Measurements from ENCODE around the gene PRKAB2. TPM values are rescaled to one million over a fixed set of nuclear protein-coding genes. Genes with fewer than 3 reads are reported as not detected.
"Not testable (repeated sequence)": the region's sequence is repeated elsewhere in the genome, so short reads cannot be mapped to it uniquely, and the experiment has no call there.

PRKAB2 gene
- total RNA-seq, 1 experiment from 2014 or later, result 12.6 TPM

- CTCF ChIA-PET, result no interaction called here
- no peak for TF ChIP-seq CTCF (IDR thresholded peaks at IDR 0.05; ENCODE audit: unreplicated experiment)
- H3K27ac Mint-ChIP-seq (ENCODE audit: unreplicated experiment), result no peak overlapping the region
- no peaks in the 10 kb centered on the region for H3K9me3 Mint-ChIP-seq (ENCODE audit: low read depth, unreplicated experiment)
- H3K4me1 Mint-ChIP-seq (ENCODE audit: low read depth, unreplicated experiment), result no peaks in the 10 kb centered on the region
- no peaks in the 10 kb centered on the region for H3K27me3 Mint-ChIP-seq (ENCODE audit: unreplicated experiment)
- intact Hi-C loops (cut with micrococcal nuclease; ENCODE audit: unreplicated experiment), result no loop called here
- H3K36me3 Mint-ChIP-seq (ENCODE audit: insufficient read depth, unreplicated experiment), result no peaks in the 10 kb centered on the region
- DNase-seq, result no peak
- no TSS peak for BruUV-seq (replicated peaks)
- H3K4me3 Mint-ChIP-seq (ENCODE audit: low read depth, unreplicated experiment), result no peak overlapping the region
Observed at GRCh38 chr1:147151244-147151643, 21.0 kb downstream of the PRKAB2 start.

GRCh38 chr1:147142886-147143285, 29.4 kb downstream of the PRKAB2 start:
- H3K27ac Mint-ChIP-seq (ENCODE audit: unreplicated experiment), result no peak overlapping the region
- H3K4me1 Mint-ChIP-seq (ENCODE audit: low read depth, unreplicated experiment), result no peaks in the 10 kb centered on the region
- CTCF ChIA-PET, result no interaction called here
- intact Hi-C loops (cut with micrococcal nuclease; ENCODE audit: unreplicated experiment), result no loop called here
- TF ChIP-seq CTCF (IDR thresholded peaks at IDR 0.05; ENCODE audit: unreplicated experiment), result no peak
- no peak for DNase-seq
- no peak overlapping the region for H3K4me3 Mint-ChIP-seq (ENCODE audit: low read depth, unreplicated experiment)
- BruUV-seq (replicated peaks), result no TSS peak
- H3K27me3 Mint-ChIP-seq (ENCODE audit: unreplicated experiment), result peaks cover 30% of the 10 kb centered on the region
- no peaks in the 10 kb centered on the region for H3K9me3 Mint-ChIP-seq (ENCODE audit: low read depth, unreplicated experiment)
- H3K36me3 Mint-ChIP-seq (ENCODE audit: insufficient read depth, unreplicated experiment), result no peaks in the 10 kb centered on the region

- H3K36me3 Mint-ChIP-seq (ENCODE audit: insufficient read depth, unreplicated experiment); H3K4me3 Mint-ChIP-seq (ENCODE audit: low read depth, unreplicated experiment); CTCF ChIA-PET; H3K4me1 Mint-ChIP-seq (ENCODE audit: low read depth, unreplicated experiment); H3K27ac Mint-ChIP-seq (ENCODE audit: unreplicated experiment); H3K9me3 Mint-ChIP-seq (ENCODE audit: low read depth, unreplicated experiment); DNase-seq; BruUV-seq (replicated peaks): not testable (repeated sequence)
- peaks cover 23% of the 10 kb centered on the region for H3K27me3 Mint-ChIP-seq (ENCODE audit: unreplicated experiment)
- intact Hi-C loops (cut with micrococcal nuclease; ENCODE audit: unreplicated experiment), result loop anchor here (1.0 kb wide), 1 partner anchor 8 kb away; no protein-coding TSS in a partner anchor
Observed at GRCh38 chr1:147130721-147131120, 41.5 kb downstream of the PRKAB2 start.

- H3K4me1 Mint-ChIP-seq (ENCODE audit: low read depth, unreplicated experiment), result no peaks in the 10 kb centered on the region
- H3K4me3 Mint-ChIP-seq (ENCODE audit: low read depth, unreplicated experiment), result no peak overlapping the region
- no peaks in the 10 kb centered on the region for H3K9me3 Mint-ChIP-seq (ENCODE audit: low read depth, unreplicated experiment)
- CTCF ChIA-PET, result no interaction called here
- H3K27me3 Mint-ChIP-seq (ENCODE audit: unreplicated experiment), result peaks cover 23% of the 10 kb centered on the region
- DNase-seq, result no peak
- no peak overlapping the region for H3K27ac Mint-ChIP-seq (ENCODE audit: unreplicated experiment)
- no peaks in the 10 kb centered on the region for H3K36me3 Mint-ChIP-seq (ENCODE audit: insufficient read depth, unreplicated experiment)
- TF ChIP-seq CTCF (IDR thresholded peaks at IDR 0.05; ENCODE audit: unreplicated experiment), result no peak
- intact Hi-C loops (cut with micrococcal nuclease; ENCODE audit: unreplicated experiment), result no loop called here
- no TSS peak for BruUV-seq (replicated peaks)
Observed at GRCh38 chr1:147129116-147129873, 43.0 kb downstream of the PRKAB2 start.

- Mint-ChIP-seq H3K27ac (ENCODE audit: unreplicated experiment) (no peak overlapping the region), H3K27me3 (ENCODE audit: unreplicated experiment) (peaks cover 34% of the 10 kb centered on the region), H3K9me3 (ENCODE audit: low read depth, unreplicated experiment) (no peaks in the 10 kb centered on the region), H3K4me1 (ENCODE audit: low read depth, unreplicated experiment) (no peaks in the 10 kb centered on the region), H3K4me3 (ENCODE audit: low read depth, unreplicated experiment) (no peak overlapping the region), H3K36me3 (ENCODE audit: insufficient read depth, unreplicated experiment) (no peaks in the 10 kb centered on the region)
- CTCF ChIA-PET, result no interaction called here
- no peak for DNase-seq
- no TSS peak for BruUV-seq (replicated peaks)
- no peak for TF ChIP-seq CTCF (IDR thresholded peaks at IDR 0.05; ENCODE audit: unreplicated experiment)
- intact Hi-C loops (cut with micrococcal nuclease; ENCODE audit: unreplicated experiment), result no loop called here
Observed at GRCh38 chr1:147124266-147124665, 48.0 kb downstream of the PRKAB2 start.

Data from Calu3 (cell line).